ENCODE measurements around the gene SLC1A2. TPM values are rescaled to one million over a fixed set of nuclear protein-coding genes. Genes with fewer than 3 reads are reported as not detected.

The SLC1A2 gene
- total RNA-seq, 4 donors from 2014 or later, result 0.05 to 1.2 (median 0.54) TPM

GRCh38 chr11:35290876-35291275 lies 128.5 kb downstream of the SLC1A2 start:
- DNase-seq, result no peak
- Histone ChIP-seq H3K9me3 (no peaks in the 10 kb centered on the region), H3K4me3 (replicated peaks in 1 of 3) (no peak overlapping the region), H3K27me3 (no peaks in the 10 kb centered on the region), H3K36me3 (no peaks in the 10 kb centered on the region), H3K27ac (no peak overlapping the region), H3K4me1 (no peaks in the 10 kb centered on the region)
- WGBS, 2 donors, result 97 to 98% methylated on average over 3 of the region's 3 CpGs
- TF ChIP-seq CTCF (IDR thresholded peaks at IDR 0.05) (no peak), POLR2A (IDR thresholded peaks at IDR 0.05) (no peak)
- intact Hi-C loops (cut with DNase I), result no loop called here

- H3K27ac ChIP-seq, result no peak overlapping the region
These were observed 129.5 kb downstream of the SLC1A2 start for GRCh38 chr11:35289821-35290220.

GRCh38 chr11:35288817-35289541 lies 130.4 kb downstream of the SLC1A2 start:
- intact Hi-C loops (cut with DNase I), result no loop called here
- Histone ChIP-seq H3K36me3 (no peaks in the 10 kb centered on the region), H3K4me3 (replicated peaks in 1 of 3) (no peak overlapping the region), H3K27me3 (no peaks in the 10 kb centered on the region), H3K27ac (no peak overlapping the region), H3K9me3 (no peaks in the 10 kb centered on the region), H3K4me1 (no peaks in the 10 kb centered on the region)
- no peak for DNase-seq
- WGBS, 2 donors, result 64 to 78% methylated on average over 5 of the region's 5 CpGs
- no peak for TF ChIP-seq CTCF (IDR thresholded peaks at IDR 0.05)
- TF ChIP-seq POLR2A (IDR thresholded peaks at IDR 0.05), result no peak

More at GRCh38 chr11:35289821-35290220, 129.5 kb downstream of the SLC1A2 start:
- Histone ChIP-seq H3K9me3 (no peaks in the 10 kb centered on the region), H3K36me3 (no peaks in the 10 kb centered on the region), H3K4me1 (no peaks in the 10 kb centered on the region), H3K4me3 (replicated peaks in 1 of 3) (no peak overlapping the region), H3K27me3 (no peaks in the 10 kb centered on the region)
- DNase-seq, result no peak
- WGBS, 2 donors, result 77 to 84% methylated on average over 2 of the region's 2 CpGs
- intact Hi-C loops (cut with DNase I), result no loop called here
- no peak for TF ChIP-seq CTCF (IDR thresholded peaks at IDR 0.05)
- no peak for TF ChIP-seq POLR2A (IDR thresholded peaks at IDR 0.05)

GRCh38 chr11:35288309-35288708 lies 131.0 kb downstream of the SLC1A2 start:
- intact Hi-C loops (cut with DNase I), result no loop called here
- Histone ChIP-seq H3K27me3 (no peaks in the 10 kb centered on the region), H3K9me3 (no peaks in the 10 kb centered on the region), H3K27ac (no peak overlapping the region), H3K36me3 (no peaks in the 10 kb centered on the region), H3K4me1 (no peaks in the 10 kb centered on the region), H3K4me3 (replicated peaks in 1 of 3) (no peak overlapping the region)
- 85 to 87% methylated on average over 3 of the region's 3 CpGs for whole genome bisulfite sequencing, 2 donors
- TF ChIP-seq POLR2A (IDR thresholded peaks at IDR 0.05), result no peak
- no peak for DNase-seq

- no peak for DNase-seq
- Histone ChIP-seq H3K9me3 (no peaks in the 10 kb centered on the region), H3K27ac (no peak overlapping the region), H3K4me3 (replicated peaks in 1 of 3) (no peak overlapping the region), H3K4me1 (peaks cover 4 to 7% of the 10 kb centered on the region in 2 donors), H3K27me3 (no peaks in the 10 kb centered on the region), H3K36me3 (no peaks in the 10 kb centered on the region)
- TF ChIP-seq POLR2A (IDR thresholded peaks at IDR 0.05), result no peak
- intact Hi-C loops (cut with DNase I), result no loop called here
- WGBS, 2 donors, result 91 to 92% methylated on average over 5 of the region's 5 CpGs
These were observed 131.9 kb downstream of the SLC1A2 start for GRCh38 chr11:35287344-35287890.

- no peak for TF ChIP-seq CTCF (IDR thresholded peaks at IDR 0.05)
- TF ChIP-seq POLR2A (IDR thresholded peaks at IDR 0.05), result no peak
- no peaks in the 10 kb centered on the region for H3K36me3 ChIP-seq
- peaks cover 11 to 16% of the 10 kb centered on the region in 2 donors for H3K4me1 ChIP-seq
- no peak for DNase-seq
- intact Hi-C loops (cut with DNase I), result no loop called here
- H3K4me3 ChIP-seq (replicated peaks in 1 of 3), result no peak overlapping the region
- no peaks in the 10 kb centered on the region for H3K9me3 ChIP-seq
- no peaks in the 10 kb centered on the region for H3K27me3 ChIP-seq
- H3K27ac ChIP-seq, result no peak overlapping the region
These were observed 133.2 kb downstream of the SLC1A2 start for GRCh38 chr11:35286126-35286525.

Data from thyroid gland (tissue), 4 donors.